Ovary (tissue), 9 donors: ENCODE results near the gene LRRC18. TPM values are rescaled to one million over a fixed set of nuclear protein-coding genes. Genes with fewer than 3 reads are reported as not detected.

Source experiments
- DNase-seq, 5 donors: peaks; one replicate each; pipeline ENCODE4 v3.0.0-alpha.2; 2019 to 2020
- H3K27ac ChIP-seq, 2 donors: fragments of 200-600 bp; one replicate each; pipeline versions ENCODE4 v1.5.1 to v1.8.0; 2019 to 2022
- H3K27me3 ChIP-seq: fragments of 200-600 bp; one replicate; pipeline ENCODE4 v1.8.0; 2022
- H3K36me3 ChIP-seq: fragments of 200-600 bp; sonication (generic); one replicate; pipeline ENCODE4 v1.5.1; 2019
- H3K4me1 ChIP-seq: one replicate; pipeline ENCODE4 v1.8.1; 2013; ENCODE audit warnings: mild to moderate bottlenecking, moderate library complexity; ENCODE audit not compliant: insufficient read depth
- H3K4me3 ChIP-seq: fragments of 200-600 bp; sonication (generic); one replicate; pipeline ENCODE4 v1.5.1; 2017
- H3K9me3 ChIP-seq, 2 donors: fragments of 200-600 bp in 1 of 2; sonication (generic) in 1 of 2; one replicate each; pipeline versions ENCODE4 v1.5.1 to v1.8.1; 2013 to 2019; ENCODE audit warnings: mild to moderate bottlenecking in 1 of 2, moderate library complexity in 1 of 2
- EP300 ChIP-seq: sonication (generic); formaldehyde crosslinking; IDR thresholded peaks from one replicate; pipeline ENCODE4 v1.6.1; 2017; ENCODE audit warnings: antibody characterized with exemption
- POLR2A ChIP-seq: fragments of 450-650 bp; IDR thresholded peaks from one replicate; pipeline ENCODE4 v1.6.1; 2017; ENCODE audit warnings: antibody characterized with exemption, mild to moderate bottlenecking, moderate library complexity
- WGBS, 3 donors: extraction: QIAGEN DNeasy Blood & Tissue Kit in 1 of 3; methylation state at CpG; one replicate each; pipeline versions ENCODE4 v1.1.5 to v1.1.7; 2013 to 2017; 5-methylcytosine and 5-hydroxymethylcytosine counted together
- intact Hi-C, 4 donors: fragments of 100-400 bp; cut with DNase I; formaldehyde crosslinking; loops; one replicate each; pipeline versions ENCODE4 v1.11.0 to v1.15.1; 2022 to 2023
- polyA plus RNA-seq, 2 donors: library from polyadenylated mRNA; stranded (reverse); fragments of 200-250 nt in 1 of 2; fragments of 350-450 nt in 1 of 2; fragmentation: Illumina TruSeq in 1 of 2; extraction: RNeasy Lipid Tissue Mini Kit (QIAGEN cat#74804) in 1 of 2; gene quantifications; one replicate each; pipeline ENCODE4 v1.2.3, GENCODE V29; 2013 to 2014
- total RNA-seq, 7 donors: library from RNA; depleted of rRNA in 2 of 7; stranded (reverse); fragments of >200 nt in 2 of 7; fragmentation: NEBNext Ultra II Directional in 3 of 7; extraction: Animal tissue kit (Norgen Biotek cat#: 25700) in 3 of 7; gene quantifications; one replicate each; pipeline versions ENCODE4 v1.1.0 to v1.2.4, GENCODE V29; 2016 to 2023
- TF ChIP-seq, protein P1 (sequence below), 3 donors: fragments of 450-650 bp in 2 of 3; fragments of 200-600 bp in 1 of 3; IDR thresholded peaks; one replicate each; pipeline versions ENCODE4 v1.5.1 to v1.8.0; 2016 to 2022; ENCODE audit warnings: antibody characterized with exemption in 3 of 3, mild to moderate bottlenecking in 1 of 3
- donor health status: DM: no; HTN: no; CAD: no; lungs with moderate emphysema.
- donor health status: DM: no; HTN: no; CAD: no.
- donor health status: Bipolar disorder and iron deficiency.
- donor health status: DM: yes; HTN: yes; CAD: no.
- donor health status: DM: no; HTN: no; CAD: no.
- donor health status: DM: yes; HTN: yes; CAD: no.

LRRC18 gene
- total and polyA plus RNA-seq, 9 donors, result 0.15 to 1.4 (median 0.22) TPM; not detected in 4

DNA sequence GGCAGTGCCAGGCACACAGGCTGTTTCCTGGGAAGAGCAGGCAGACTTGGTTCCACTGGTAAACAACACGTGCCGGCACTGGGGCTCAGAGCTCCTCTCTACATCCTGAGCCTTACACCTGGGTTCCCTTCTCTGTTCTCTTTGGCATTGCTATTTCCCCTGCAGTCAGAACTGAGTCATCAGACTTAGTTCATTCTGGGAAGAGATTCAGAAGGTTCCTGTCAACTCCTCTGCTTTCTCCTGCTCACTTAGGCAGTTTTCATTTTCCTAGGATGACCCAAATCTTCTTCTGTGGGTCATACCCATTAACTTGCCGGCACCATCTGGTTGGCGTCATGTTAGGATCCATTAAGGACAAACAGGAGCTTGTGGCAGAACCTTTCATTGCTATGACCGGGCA, 33.4 kb upstream of the LRRC18 start:
- Histone ChIP-seq H3K27ac (no peak overlapping the region), H3K9me3 (no peaks in the 10 kb centered on the region), H3K4me3 (no peak overlapping the region), H3K36me3 (no peaks in the 10 kb centered on the region), H3K4me1 (no peaks in the 10 kb centered on the region), H3K27me3 (no peaks in the 10 kb centered on the region)
- TF ChIP-seq POLR2A (no peak), EP300 (no peak)
- TF ChIP-seq, protein P1, sequence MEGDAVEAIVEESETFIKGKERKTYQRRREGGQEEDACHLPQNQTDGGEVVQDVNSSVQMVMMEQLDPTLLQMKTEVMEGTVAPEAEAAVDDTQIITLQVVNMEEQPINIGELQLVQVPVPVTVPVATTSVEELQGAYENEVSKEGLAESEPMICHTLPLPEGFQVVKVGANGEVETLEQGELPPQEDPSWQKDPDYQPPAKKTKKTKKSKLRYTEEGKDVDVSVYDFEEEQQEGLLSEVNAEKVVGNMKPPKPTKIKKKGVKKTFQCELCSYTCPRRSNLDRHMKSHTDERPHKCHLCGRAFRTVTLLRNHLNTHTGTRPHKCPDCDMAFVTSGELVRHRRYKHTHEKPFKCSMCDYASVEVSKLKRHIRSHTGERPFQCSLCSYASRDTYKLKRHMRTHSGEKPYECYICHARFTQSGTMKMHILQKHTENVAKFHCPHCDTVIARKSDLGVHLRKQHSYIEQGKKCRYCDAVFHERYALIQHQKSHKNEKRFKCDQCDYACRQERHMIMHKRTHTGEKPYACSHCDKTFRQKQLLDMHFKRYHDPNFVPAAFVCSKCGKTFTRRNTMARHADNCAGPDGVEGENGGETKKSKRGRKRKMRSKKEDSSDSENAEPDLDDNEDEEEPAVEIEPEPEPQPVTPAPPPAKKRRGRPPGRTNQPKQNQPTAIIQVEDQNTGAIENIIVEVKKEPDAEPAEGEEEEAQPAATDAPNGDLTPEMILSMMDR (IDR thresholded peaks at IDR 0.05), result no peak
- no peak for DNase-seq
- intact Hi-C loops, result loop anchor here in 1 of 4 donors (10.0 kb wide), 1 partner anchor 542 kb away; no protein-coding TSS in a partner anchor
- 83 to 94% (median 91%) methylated on average over 5 of the region's 5 CpGs for WGBS, 3 donors

DNA sequence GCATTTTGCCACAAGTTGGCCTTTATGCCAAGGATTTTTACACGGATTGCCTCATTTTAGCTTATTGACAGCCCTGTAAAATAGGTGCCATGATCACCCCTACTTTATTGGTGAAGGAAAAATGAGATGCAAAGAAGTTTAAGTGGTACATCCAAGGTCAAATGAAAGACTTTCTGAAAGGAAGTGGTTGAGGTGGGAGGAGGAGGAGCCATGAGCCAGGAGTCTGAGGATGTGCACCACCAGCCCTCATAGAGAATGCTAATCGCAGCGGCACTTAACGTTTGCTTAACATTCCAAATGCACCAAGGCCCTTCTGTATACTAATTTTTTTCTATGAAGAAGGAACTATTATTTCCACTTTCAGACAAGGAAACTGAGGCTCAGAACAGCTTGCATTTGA, 31.0 kb upstream of the LRRC18 start:
- intact Hi-C loops, result loop anchor here in 1 of 4 donors (10.0 kb wide), 1 partner anchor 544 kb away; no protein-coding TSS in a partner anchor

DNA sequence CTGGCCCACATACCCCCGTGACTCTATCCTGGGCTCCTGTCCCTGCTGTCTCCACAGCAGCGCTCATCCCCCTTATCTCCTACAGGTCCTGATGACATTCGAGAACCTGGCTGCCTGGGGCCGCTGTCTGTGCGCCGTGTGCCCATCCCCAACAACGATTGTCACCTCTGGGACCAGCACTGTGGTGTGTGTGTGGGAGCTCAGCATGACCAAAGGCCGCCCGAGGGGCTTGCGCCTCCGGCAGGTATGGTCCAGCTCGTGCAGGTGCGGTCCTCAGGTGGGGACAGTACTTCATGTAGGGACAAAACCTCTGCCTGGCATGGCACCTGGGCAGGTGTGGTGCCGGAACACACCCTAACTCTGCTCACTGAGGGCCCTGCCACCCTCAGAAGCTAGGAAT, 30.4 kb upstream of the LRRC18 start:
- intact Hi-C loops, result loop anchor here in 1 of 4 donors (10.0 kb wide), 1 partner anchor 545 kb away; no protein-coding TSS in a partner anchor

More for the DNA sequence above, 31.0 kb upstream of the LRRC18 start:
- H3K9me3 ChIP-seq, result no peaks in the 10 kb centered on the region
- no peaks in the 10 kb centered on the region for H3K27me3 ChIP-seq
- no peak overlapping the region for H3K4me3 ChIP-seq
- no peaks in the 10 kb centered on the region for H3K4me1 ChIP-seq
- 72 to 78% (median 74%) methylated on average over 4 of the region's 4 CpGs for WGBS, 3 donors
- no peak overlapping the region for H3K27ac ChIP-seq
- no peak for TF ChIP-seq POLR2A
- no peak for TF ChIP-seq EP300
- TF ChIP-seq, protein P1 (IDR thresholded peaks at IDR 0.05), result no peak
- no peak for DNase-seq
- H3K36me3 ChIP-seq, result no peaks in the 10 kb centered on the region

DNA sequence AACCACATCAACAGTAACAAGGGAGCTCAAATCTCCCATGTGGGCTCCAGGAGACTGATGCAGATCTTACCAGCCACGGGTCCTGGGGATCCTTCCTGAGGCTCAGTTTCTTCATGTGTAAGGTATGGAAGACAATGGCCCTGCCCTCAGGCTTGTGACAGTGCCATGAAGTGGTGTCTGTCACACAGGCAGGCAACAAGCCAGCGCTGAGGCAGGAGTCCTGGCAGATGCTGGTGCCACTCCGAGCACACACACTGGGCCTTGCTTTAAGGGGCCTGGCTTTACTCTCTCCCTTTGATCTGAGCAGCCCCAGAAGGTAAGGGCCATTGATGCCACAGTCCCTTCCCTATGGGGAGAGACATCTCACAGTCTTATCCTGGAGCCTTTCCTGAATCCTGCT, 28.4 kb upstream of the LRRC18 start:
- no peak for TF ChIP-seq POLR2A
- TF ChIP-seq EP300, result no peak
- TF ChIP-seq, protein P1 (IDR thresholded peaks at IDR 0.05), result no peak
- Histone ChIP-seq H3K36me3 (no peaks in the 10 kb centered on the region), H3K27me3 (no peaks in the 10 kb centered on the region), H3K9me3 (no peaks in the 10 kb centered on the region), H3K4me1 (no peaks in the 10 kb centered on the region), H3K27ac (no peak overlapping the region), H3K4me3 (no peak overlapping the region)
- intact Hi-C loops, result no loop called here
- 87 to 92% (median 89%) methylated on average over 3 of the region's 3 CpGs for WGBS, 3 donors
- no peak for DNase-seq

More for the DNA sequence above, 30.4 kb upstream of the LRRC18 start:
- H3K9me3 ChIP-seq, result no peaks in the 10 kb centered on the region
- DNase-seq, result no peak
- WGBS, 3 donors, result 92 to 97% (median 93%) methylated on average over 14 of the region's 14 CpGs
- H3K4me1 ChIP-seq, result no peaks in the 10 kb centered on the region
- no peaks in the 10 kb centered on the region for H3K27me3 ChIP-seq
- no peak for TF ChIP-seq EP300
- TF ChIP-seq, protein P1 (IDR thresholded peaks at IDR 0.05), result no peak
- TF ChIP-seq POLR2A, result no peak
- H3K36me3 ChIP-seq, result no peaks in the 10 kb centered on the region
- H3K27ac ChIP-seq, result no peak overlapping the region
- H3K4me3 ChIP-seq, result no peak overlapping the region
